ENCODE measurements around the gene MFSD11. TPM values are rescaled to one million over a fixed set of nuclear protein-coding genes. Genes with fewer than 3 reads are reported as not detected.
"Not testable (repeated sequence)": the region's sequence is repeated elsewhere in the genome, so short reads cannot be mapped to it uniquely, and the experiment has no call there.

MFSD11 gene
- total and polyA plus RNA-seq, 4 donors = 12.0 to 57.5 (median 25.0) TPM

- Histone ChIP-seq H3K27ac (ENCODE audit: low read depth in 1 of 2, low read length in 1 of 2) (no peak overlapping the region), H3K4me1 (ENCODE audit: control insufficient read depth in 5 of 5, insufficient read depth in 5 of 5, low read length in 5 of 5) (peaks cover 4 to 36% (median 14%) of the 10 kb centered on the region in 5 donors), H3K4me3 (no peak overlapping the region), H3K9ac (ENCODE audit: insufficient read depth in 1 of 2, low read length in 2 of 2) (no peak overlapping the region), H3K9me3 (ENCODE audit: control insufficient read depth in 4 of 4, insufficient read depth in 3 of 4, low read length in 3 of 4) (peaks cover 0 to 2% (median 0%) of the 10 kb centered on the region in 4 donors), H3K36me3 (ENCODE audit: control insufficient read depth in 4 of 4, insufficient read depth in 4 of 4, low read length in 4 of 4) (peaks cover 0 to 2% (median 0%) of the 10 kb centered on the region in 4 donors), H3K27me3 (ENCODE audit: control insufficient read depth in 3 of 3, insufficient read depth in 3 of 3, low read length in 2 of 3) (no peaks in the 10 kb centered on the region)
- WGBS, 2 donors = 66 to 77% methylated on average over 3 of the region's 3 CpGs
- no peak for TF ChIP-seq CTCF (IDR thresholded peaks at IDR 0.05; ENCODE audit: control extremely low read depth, extremely low read depth)
- DNase-seq (no peak), ATAC-seq (ENCODE audit: insufficient read depth, low FRiP score) (no peak)
These were observed 31.1 kb upstream of the MFSD11 start for GRCh38 chr17:76706817-76707216.

DNA sequence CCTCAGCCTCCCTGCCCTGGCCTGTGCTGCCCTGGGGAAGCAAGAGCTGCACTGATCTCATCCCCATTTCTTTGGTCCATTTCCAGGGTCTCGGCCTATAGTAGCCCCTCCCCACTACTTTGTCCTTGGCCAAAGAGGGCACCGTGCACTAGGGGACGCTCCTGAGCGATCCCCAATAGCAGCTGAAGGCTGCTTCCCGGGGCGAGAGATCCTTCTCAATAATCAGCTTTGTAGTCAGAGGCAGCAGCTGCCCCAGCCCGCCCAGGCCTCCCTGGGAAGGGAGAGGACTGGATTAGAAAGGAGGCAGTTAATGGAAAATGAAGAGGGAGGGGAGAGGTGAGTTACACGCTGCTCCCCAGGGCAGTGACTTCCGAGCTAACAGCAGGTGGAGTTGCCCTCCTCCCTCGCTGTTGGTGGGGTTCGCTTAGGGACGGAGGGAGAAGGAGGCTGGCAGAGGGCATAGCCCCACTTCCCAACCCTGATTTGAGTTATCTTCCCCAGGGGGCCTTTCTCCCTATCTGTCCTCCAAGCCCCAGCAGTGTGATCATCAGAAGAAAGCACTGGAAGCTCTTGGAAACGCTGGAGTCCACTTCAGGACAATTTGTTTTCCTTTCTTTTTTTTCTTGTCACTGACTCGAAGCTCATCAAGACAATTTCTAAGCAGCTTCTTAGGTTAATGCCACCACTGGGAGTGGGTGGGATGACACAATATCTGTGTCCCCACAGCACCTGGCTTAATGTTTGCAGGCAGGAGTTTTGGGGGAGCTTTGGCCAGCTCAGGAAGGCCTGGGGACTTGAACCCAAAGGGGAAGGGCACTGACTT, 29.7 kb upstream of the MFSD11 start:
- no peaks in the 10 kb centered on the region for H3K27me3 ChIP-seq (ENCODE audit: control insufficient read depth in 3 of 3, insufficient read depth in 3 of 3, low read length in 2 of 3)
- no peak for TF ChIP-seq CTCF (IDR thresholded peaks at IDR 0.05; ENCODE audit: control extremely low read depth, extremely low read depth)

GRCh38 chr17:76709077-76709950, 28.6 kb upstream of the MFSD11 start:
- Histone ChIP-seq H3K27me3 (ENCODE audit: control insufficient read depth in 3 of 3, insufficient read depth in 3 of 3, low read length in 2 of 3) (no peaks in the 10 kb centered on the region), H3K4me1 (ENCODE audit: control insufficient read depth in 5 of 5, insufficient read depth in 5 of 5, low read length in 5 of 5) (peaks cover 2 to 32% (median 14%) of the 10 kb centered on the region in 5 donors), H3K9me3 (ENCODE audit: control insufficient read depth in 4 of 4, insufficient read depth in 3 of 4, low read length in 3 of 4) (peaks cover 0 to 2% (median 0%) of the 10 kb centered on the region in 4 donors), H3K27ac (ENCODE audit: low read depth in 1 of 2, low read length in 1 of 2) (peak overlapping the region; percentile 76 to 91), H3K9ac (ENCODE audit: insufficient read depth in 1 of 2, low read length in 2 of 2) (peak overlapping the region in 1 of 2 donors; percentile 79), H3K4me3 (peak overlapping the region; percentile 68), H3K36me3 (ENCODE audit: control insufficient read depth in 4 of 4, insufficient read depth in 4 of 4, low read length in 4 of 4) (peaks cover 1 to 7% (median 4%) of the 10 kb centered on the region in 4 donors)
- ATAC-seq (ENCODE audit: insufficient read depth, low FRiP score) (peak; percentile 50), DNase-seq (peak; percentile 93 to 94 (median 93))
- no peak for TF ChIP-seq CTCF (IDR thresholded peaks at IDR 0.05; ENCODE audit: control extremely low read depth, extremely low read depth)
- 56 to 77% methylated on average over 29 of the region's 29 CpGs for WGBS, 2 donors

More for the DNA sequence above, 29.7 kb upstream of the MFSD11 start:
- Histone ChIP-seq H3K4me1 (ENCODE audit: control insufficient read depth in 5 of 5, insufficient read depth in 5 of 5, low read length in 5 of 5) (peaks cover 2 to 32% (median 14%) of the 10 kb centered on the region in 5 donors), H3K9ac (ENCODE audit: insufficient read depth in 1 of 2, low read length in 2 of 2) (no peak overlapping the region), H3K9me3 (ENCODE audit: control insufficient read depth in 4 of 4, insufficient read depth in 3 of 4, low read length in 3 of 4) (peaks cover 0 to 2% (median 0%) of the 10 kb centered on the region in 4 donors), H3K36me3 (ENCODE audit: control insufficient read depth in 4 of 4, insufficient read depth in 4 of 4, low read length in 4 of 4) (peaks cover 0 to 2% (median under 1%) of the 10 kb centered on the region in 4 donors), H3K27ac (ENCODE audit: low read depth in 1 of 2, low read length in 1 of 2) (peak overlapping the region; percentile 76 to 91), H3K4me3 (no peak overlapping the region)
- 69 to 83% methylated on average over 14 of the region's 14 CpGs for WGBS, 2 donors
- DNase-seq = no peak
- ATAC-seq (ENCODE audit: insufficient read depth, low FRiP score) = no peak

DNA sequence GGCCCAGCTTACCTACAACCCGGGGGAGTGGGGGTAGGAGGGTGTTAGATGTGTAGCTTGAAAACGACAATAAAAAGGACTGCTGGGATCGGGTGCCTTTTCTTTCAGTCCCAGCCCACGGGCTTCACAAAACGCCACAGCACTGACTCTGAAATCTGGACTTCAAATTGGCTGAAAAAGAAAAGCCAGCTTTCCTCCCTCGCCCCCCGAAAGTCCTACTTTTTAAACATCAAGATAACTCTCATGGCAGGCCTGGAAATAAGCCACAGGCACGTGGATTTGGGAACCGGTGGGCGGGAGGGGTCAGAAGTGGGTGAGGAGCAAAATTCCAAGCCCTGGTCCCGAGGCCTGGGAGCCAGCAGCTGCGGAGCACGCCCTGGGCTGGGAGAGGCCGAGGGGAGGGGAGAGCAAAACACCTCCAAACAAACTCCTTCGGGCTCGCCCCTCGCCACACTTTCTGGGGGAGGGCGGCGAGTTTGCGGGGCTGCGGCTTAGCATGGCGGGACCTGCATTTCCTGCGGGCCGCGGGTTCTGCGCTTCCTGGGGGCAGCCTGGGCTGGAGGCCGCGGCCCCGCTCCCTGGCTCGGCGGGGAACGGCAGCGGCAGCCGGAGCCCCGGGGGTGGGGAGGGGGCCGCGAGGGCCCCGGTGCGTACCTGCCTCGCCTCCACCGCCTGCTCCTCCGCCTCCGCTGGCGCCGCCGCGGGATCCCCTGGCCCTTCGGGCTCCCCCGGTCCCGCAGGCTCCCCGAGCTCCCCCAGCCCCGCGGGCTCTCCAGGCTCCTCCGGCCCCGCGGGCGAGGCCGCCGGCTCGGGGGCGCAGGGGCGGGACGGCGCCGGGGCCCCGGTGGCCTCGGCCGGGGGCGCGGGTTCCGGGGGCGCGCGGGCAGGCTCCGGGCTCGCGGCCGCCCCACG, 27.7 kb upstream of the MFSD11 start:
- not testable (repeated sequence) for ATAC-seq (ENCODE audit: insufficient read depth, low FRiP score)

More for the DNA sequence above, 27.7 kb upstream of the MFSD11 start:
- H3K9ac ChIP-seq (ENCODE audit: insufficient read depth in 1 of 2, low read length in 2 of 2) = peak overlapping the region in 1 of 2 donors; percentile 79
- DNase-seq = peak in 1 of 3 donors; percentile 64
- peak overlapping the region; percentile 68 for H3K4me3 ChIP-seq
- 5 to 22% methylated on average over 27 to 50 of the region's 79 CpGs for WGBS, 2 donors
- H3K36me3 ChIP-seq (ENCODE audit: control insufficient read depth in 4 of 4, insufficient read depth in 4 of 4, low read length in 4 of 4); H3K27me3 ChIP-seq (ENCODE audit: control insufficient read depth in 3 of 3, insufficient read depth in 3 of 3, low read length in 2 of 3); H3K9me3 ChIP-seq (ENCODE audit: control insufficient read depth in 4 of 4, insufficient read depth in 3 of 4, low read length in 3 of 4): not testable (repeated sequence)
- H3K27ac ChIP-seq (ENCODE audit: low read depth in 1 of 2, low read length in 1 of 2) = peak overlapping the region; percentile 76 to 91
- peaks cover 2 to 32% (median 14%) of the 10 kb centered on the region in 5 donors for H3K4me1 ChIP-seq (ENCODE audit: control insufficient read depth in 5 of 5, insufficient read depth in 5 of 5, low read length in 5 of 5)

Measured in lung (tissue), 12 donors.